ENCODE results near the gene LTBP2.

Gene LTBP2

DNA sequence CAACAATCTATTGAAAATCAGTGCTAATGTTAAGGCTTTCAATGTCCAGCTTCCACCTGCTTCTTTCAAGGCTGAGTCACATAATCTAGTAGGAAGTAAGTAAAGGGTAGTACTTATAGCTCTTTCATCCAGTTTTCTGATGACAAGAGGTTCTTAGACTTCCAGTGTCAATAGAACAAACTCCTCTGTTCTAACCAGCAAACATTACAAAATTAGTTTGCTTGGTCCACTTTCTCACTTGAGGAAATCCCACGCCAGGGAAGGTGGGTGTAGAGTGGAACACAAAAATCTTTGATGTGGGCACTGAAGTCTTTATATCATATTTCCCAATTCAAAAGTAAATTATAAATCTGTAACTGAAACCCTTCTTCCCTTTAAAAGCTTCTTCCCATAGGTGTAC is 121.6 kb downstream of the LTBP2 start:
- H3K4me3 ChIP-seq (ENCODE audit: low read depth, low read length), result no peak overlapping the region
- TF ChIP-seq CTCF (IDR thresholded peaks at IDR 0.05; ENCODE audit: insufficient read depth, low read depth, low read length, missing control alignments), result no peak
- no peak for DNase-seq (ENCODE audit: low read depth)

GRCh38 chr14:74488786-74489397 is 123.1 kb downstream of the LTBP2 start:
- no peak for TF ChIP-seq CTCF (IDR thresholded peaks at IDR 0.05; ENCODE audit: insufficient read depth, low read depth, low read length, missing control alignments)
- DNase-seq (ENCODE audit: low read depth), result peak; percentile 20
- H3K4me3 ChIP-seq (ENCODE audit: low read depth, low read length), result no peak overlapping the region

DNA sequence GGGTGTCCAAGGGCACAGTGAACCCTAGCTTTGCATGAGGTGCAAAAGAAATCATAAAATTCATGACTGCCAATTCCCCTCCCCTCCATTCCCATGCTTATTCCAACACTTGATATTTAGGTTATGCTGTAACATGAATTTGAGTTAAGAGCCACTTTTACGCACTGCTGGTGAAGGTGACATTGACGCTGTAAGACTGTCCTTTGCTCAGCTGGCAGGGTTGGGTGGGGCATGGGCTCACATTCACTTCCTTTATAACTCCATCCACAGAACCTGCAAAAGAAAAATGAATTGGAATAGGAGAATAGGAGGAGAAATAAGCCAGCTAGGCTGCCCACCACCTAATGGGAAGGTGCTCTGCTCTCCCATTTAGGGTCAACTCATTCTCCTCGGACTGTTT is 125.9 kb downstream of the LTBP2 start:
- no peak for DNase-seq (ENCODE audit: low read depth)
- H3K4me3 ChIP-seq (ENCODE audit: low read depth, low read length), result no peak overlapping the region
- no peak for TF ChIP-seq CTCF (IDR thresholded peaks at IDR 0.05; ENCODE audit: insufficient read depth, low read depth, low read length, missing control alignments)

GRCh38 chr14:74483321-74483720 is 128.7 kb downstream of the LTBP2 start:
- DNase-seq (ENCODE audit: low read depth), result no peak
- no peak overlapping the region for H3K4me3 ChIP-seq (ENCODE audit: low read depth, low read length)
- no peak for TF ChIP-seq CTCF (IDR thresholded peaks at IDR 0.05; ENCODE audit: insufficient read depth, low read depth, low read length, missing control alignments)

- no peak for TF ChIP-seq CTCF (IDR thresholded peaks at IDR 0.05; ENCODE audit: insufficient read depth, low read depth, low read length, missing control alignments)
- H3K4me3 ChIP-seq (ENCODE audit: low read depth, low read length), result no peak overlapping the region
- DNase-seq (ENCODE audit: low read depth), result no peak
Observed at GRCh38 chr14:74482571-74482970, 129.5 kb downstream of the LTBP2 start.

DNA sequence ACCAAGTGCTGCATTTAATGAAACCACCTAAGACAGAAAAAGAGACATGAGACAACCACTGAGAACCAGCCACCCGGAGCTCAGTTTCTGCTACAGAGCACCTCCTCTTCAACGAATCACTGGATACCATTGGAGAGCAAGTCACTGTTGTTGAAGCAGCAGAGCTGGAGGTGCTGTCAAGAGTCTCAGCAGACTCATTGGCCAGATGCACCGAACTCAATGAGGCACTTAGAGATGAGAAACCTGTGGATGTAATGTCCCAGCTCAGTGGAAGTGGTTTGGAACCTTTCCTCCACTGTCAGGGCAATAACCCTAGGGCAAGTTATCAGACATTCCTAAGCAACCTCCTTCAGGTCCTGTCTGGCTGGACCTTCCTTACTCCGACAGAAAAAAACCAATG is 132.0 kb downstream of the LTBP2 start:
- TF ChIP-seq CTCF (IDR thresholded peaks at IDR 0.05; ENCODE audit: insufficient read depth, low read depth, low read length, missing control alignments), result no peak
- no peak for DNase-seq (ENCODE audit: low read depth)
- no peak overlapping the region for H3K4me3 ChIP-seq (ENCODE audit: low read depth, low read length)

DNA sequence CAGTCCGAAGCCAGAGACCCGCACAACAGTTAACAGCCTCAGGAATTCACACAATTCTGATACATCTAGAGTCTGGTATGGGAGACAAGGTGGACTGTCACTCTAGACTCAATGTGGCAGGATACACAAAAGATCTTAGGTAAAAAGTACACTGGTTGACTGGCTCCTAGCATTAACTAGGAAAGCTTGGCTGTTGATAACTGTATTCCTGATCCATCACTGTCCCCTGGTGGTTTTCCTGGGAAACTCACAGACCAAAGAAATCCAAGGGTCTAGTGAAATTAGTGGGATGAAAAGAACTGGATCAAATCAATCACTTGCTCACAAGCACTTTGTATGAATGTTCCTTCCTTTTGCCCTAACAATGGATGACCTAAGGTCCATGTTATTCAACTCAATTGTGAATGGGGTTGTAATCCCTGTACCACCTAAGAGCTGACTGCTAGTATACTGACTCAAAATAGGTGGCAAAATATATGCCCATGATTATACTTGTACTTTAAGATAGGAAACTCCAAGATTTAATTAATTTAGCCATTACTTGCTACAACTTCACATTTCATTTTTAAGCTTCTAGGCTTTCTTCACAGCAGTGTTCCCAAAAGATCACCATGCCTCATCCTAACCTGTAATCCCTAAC is 132.9 kb downstream of the LTBP2 start:
- TF ChIP-seq CTCF (IDR thresholded peaks at IDR 0.05; ENCODE audit: insufficient read depth, low read depth, low read length, missing control alignments), result peak; percentile 19
- H3K4me3 ChIP-seq (ENCODE audit: low read depth, low read length), result no peak overlapping the region
- DNase-seq (ENCODE audit: low read depth), result no peak

Data from GM12865 (cell line).